Astrocyte (in vitro differentiated cells and primary cell): ENCODE measurements around the gene KCTD10. TPM values are rescaled to one million over a fixed set of nuclear protein-coding genes. Genes with fewer than 3 reads are reported as not detected.
"Not testable (repeated sequence)": the region's sequence is repeated elsewhere in the genome, so short reads cannot be mapped to it uniquely, and the experiment has no call there.

ENCODE experiments used
- DNase-seq: peaks from one replicate; pipeline ENCODE4 v3.0.0-alpha.2; 2010; ENCODE audit warnings: low read depth
- FAIRE-seq: peaks from 2 replicates; lab custom pipeline; 2011; peaks lifted over from hg19 to GRCh38; lab: Jason Lieb, UNC
- H2AFZ ChIP-seq: 2 replicates; pipeline ENCODE4 v1.6.0; 2012; ENCODE audit warnings: low read depth, low read length, inconsistent platforms
- H3K27ac ChIP-seq: 2 replicates; pipeline ENCODE4 v1.5.1; 2011; ENCODE audit warnings: low read depth, low read length, inconsistent platforms
- H3K27me3 ChIP-seq: 2 replicates; pipeline ENCODE4 v1.6.0; 2011; ENCODE audit warnings: low read length, inconsistent platforms; ENCODE audit not compliant: insufficient read depth
- H3K36me3 ChIP-seq: 2 replicates; pipeline ENCODE4 v1.5.1; 2011; ENCODE audit warnings: low read length, inconsistent platforms; ENCODE audit not compliant: insufficient read depth
- H3K4me1 ChIP-seq: 2 replicates; pipeline ENCODE4 v1.5.1; 2011; ENCODE audit warnings: low read length, inconsistent platforms; ENCODE audit not compliant: insufficient read depth
- H3K4me2 ChIP-seq: 2 replicates; pipeline ENCODE4 v1.6.0; 2012; ENCODE audit warnings: low read length, inconsistent platforms
- H3K4me3 ChIP-seq: 2 replicates; pipeline ENCODE4 v1.5.1; 2011; ENCODE audit warnings: low read depth, mild to moderate bottlenecking, low read length, inconsistent platforms; ENCODE audit not compliant: insufficient read depth
- H3K79me2 ChIP-seq: 2 replicates; pipeline ENCODE4 v1.6.0; 2012; ENCODE audit warnings: mild to moderate bottlenecking, low read length, inconsistent platforms; ENCODE audit not compliant: insufficient read depth
- H3K9ac ChIP-seq: 2 replicates; pipeline ENCODE4 v1.6.0; 2012; ENCODE audit warnings: mild to moderate bottlenecking, low read length, inconsistent platforms
- H3K9me3 ChIP-seq: 2 replicates; pipeline ENCODE4 v1.5.1; 2012; ENCODE audit warnings: low read depth, mild to moderate bottlenecking, low read length, inconsistent platforms; ENCODE audit not compliant: insufficient read depth
- H4K20me1 ChIP-seq: 2 replicates; pipeline ENCODE4 v1.6.0; 2012; ENCODE audit warnings: low read length, inconsistent platforms; ENCODE audit not compliant: insufficient read depth
- H3K27ac Mint-ChIP-seq: one replicate; pipeline ENCODE4 v1.8.0; 2021; ENCODE audit warnings: mild to moderate bottlenecking, mixed read lengths; ENCODE audit not compliant: unreplicated experiment
- H3K27me3 Mint-ChIP-seq: one replicate; pipeline ENCODE4 v1.8.0; 2021; ENCODE audit warnings: low read depth, mixed read lengths; ENCODE audit not compliant: unreplicated experiment
- H3K36me3 Mint-ChIP-seq: one replicate; pipeline ENCODE4 v1.8.0; 2021; ENCODE audit warnings: low read depth, mixed read lengths; ENCODE audit not compliant: unreplicated experiment
- H3K4me1 Mint-ChIP-seq: one replicate; pipeline ENCODE4 v1.8.0; 2021; ENCODE audit warnings: low read depth, mixed read lengths; ENCODE audit not compliant: unreplicated experiment
- H3K4me3 Mint-ChIP-seq: one replicate; pipeline ENCODE4 v1.8.0; 2021; ENCODE audit warnings: mild to moderate bottlenecking, moderate library complexity, mixed read lengths; ENCODE audit not compliant: unreplicated experiment
- H3K9me3 Mint-ChIP-seq: one replicate; pipeline ENCODE4 v1.8.0; 2021; ENCODE audit warnings: mild to moderate bottlenecking, mixed read lengths; ENCODE audit not compliant: unreplicated experiment
- EZH2 ChIP-seq: IDR thresholded peaks from 2 replicates; pipeline ENCODE4 v1.6.1; 2012; ENCODE audit warnings: mild to moderate bottlenecking, low read length, inconsistent platforms; ENCODE audit not compliant: insufficient read depth
- total RNA-seq: library from RNA; stranded (reverse); gene quantifications from 2 replicates; pipeline ENCODE4 v1.2.1, GENCODE V29; 2021
- TF ChIP-seq, protein P1 (sequence below): IDR thresholded peaks from 2 replicates; pipeline ENCODE4 v1.5.1; 2011; ENCODE audit warnings: low read depth, mild to moderate bottlenecking, inconsistent platforms, low read length, moderate library complexity; ENCODE audit not compliant: insufficient read depth

KCTD10 gene
- total RNA-seq, 1 donor from 2014 or later = 118 TPM

DNA sequence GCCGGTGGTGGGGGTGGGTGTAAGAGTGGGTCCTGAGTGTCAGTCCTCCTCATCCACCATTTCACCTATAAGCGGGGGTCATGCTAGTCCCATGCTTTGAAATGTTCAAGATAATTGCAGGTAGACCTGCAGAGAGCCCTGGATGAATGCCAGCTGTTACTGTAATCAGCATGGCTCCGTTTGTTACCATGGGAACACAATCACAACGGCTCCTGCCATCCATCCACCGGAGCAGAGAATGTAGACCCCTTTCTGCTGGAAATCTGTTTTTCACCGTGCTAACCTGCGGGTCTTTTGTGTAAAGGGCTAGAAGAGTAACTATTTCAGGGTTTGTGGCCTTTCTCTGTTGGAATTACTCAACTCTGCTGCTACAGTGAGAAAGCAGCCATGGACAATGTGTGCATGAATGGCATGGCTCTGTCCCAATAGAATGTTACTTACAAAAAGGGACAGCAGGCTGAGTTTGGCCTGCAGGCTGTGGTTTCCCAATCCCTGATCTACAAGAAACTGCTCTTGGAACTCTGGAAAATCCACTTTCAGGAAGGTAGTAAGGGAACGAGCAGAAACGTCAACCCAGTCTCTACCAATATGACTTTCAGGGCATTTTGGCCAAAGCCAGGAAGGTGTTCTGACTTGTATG is 36.1 kb downstream of the KCTD10 start:
- Histone ChIP-seq H3K79me2 (no peaks in the 10 kb centered on the region), H2AFZ (no peak overlapping the region), H3K9ac (no peak overlapping the region), H3K9me3 (no peaks in the 10 kb centered on the region), H3K27me3 (no peaks in the 10 kb centered on the region), H3K36me3 (no peaks in the 10 kb centered on the region), H3K4me3 (no peak overlapping the region), H3K4me1 (no peaks in the 10 kb centered on the region), H3K27ac (no peak overlapping the region), H4K20me1 (peaks cover 5% of the 10 kb centered on the region), H3K4me2 (no peak overlapping the region)
- FAIRE-seq (no peak), DNase-seq (no peak)
- Mint-ChIP-seq H3K27ac (no peak overlapping the region), H3K36me3 (peaks cover 23% of the 10 kb centered on the region), H3K4me3 (no peak overlapping the region), H3K9me3 (no peaks in the 10 kb centered on the region), H3K4me1 (peaks cover 8% of the 10 kb centered on the region), H3K27me3 (no peaks in the 10 kb centered on the region)
- TF ChIP-seq, protein P1, sequence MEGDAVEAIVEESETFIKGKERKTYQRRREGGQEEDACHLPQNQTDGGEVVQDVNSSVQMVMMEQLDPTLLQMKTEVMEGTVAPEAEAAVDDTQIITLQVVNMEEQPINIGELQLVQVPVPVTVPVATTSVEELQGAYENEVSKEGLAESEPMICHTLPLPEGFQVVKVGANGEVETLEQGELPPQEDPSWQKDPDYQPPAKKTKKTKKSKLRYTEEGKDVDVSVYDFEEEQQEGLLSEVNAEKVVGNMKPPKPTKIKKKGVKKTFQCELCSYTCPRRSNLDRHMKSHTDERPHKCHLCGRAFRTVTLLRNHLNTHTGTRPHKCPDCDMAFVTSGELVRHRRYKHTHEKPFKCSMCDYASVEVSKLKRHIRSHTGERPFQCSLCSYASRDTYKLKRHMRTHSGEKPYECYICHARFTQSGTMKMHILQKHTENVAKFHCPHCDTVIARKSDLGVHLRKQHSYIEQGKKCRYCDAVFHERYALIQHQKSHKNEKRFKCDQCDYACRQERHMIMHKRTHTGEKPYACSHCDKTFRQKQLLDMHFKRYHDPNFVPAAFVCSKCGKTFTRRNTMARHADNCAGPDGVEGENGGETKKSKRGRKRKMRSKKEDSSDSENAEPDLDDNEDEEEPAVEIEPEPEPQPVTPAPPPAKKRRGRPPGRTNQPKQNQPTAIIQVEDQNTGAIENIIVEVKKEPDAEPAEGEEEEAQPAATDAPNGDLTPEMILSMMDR = no peak
- TF ChIP-seq EZH2 = no peak

DNA sequence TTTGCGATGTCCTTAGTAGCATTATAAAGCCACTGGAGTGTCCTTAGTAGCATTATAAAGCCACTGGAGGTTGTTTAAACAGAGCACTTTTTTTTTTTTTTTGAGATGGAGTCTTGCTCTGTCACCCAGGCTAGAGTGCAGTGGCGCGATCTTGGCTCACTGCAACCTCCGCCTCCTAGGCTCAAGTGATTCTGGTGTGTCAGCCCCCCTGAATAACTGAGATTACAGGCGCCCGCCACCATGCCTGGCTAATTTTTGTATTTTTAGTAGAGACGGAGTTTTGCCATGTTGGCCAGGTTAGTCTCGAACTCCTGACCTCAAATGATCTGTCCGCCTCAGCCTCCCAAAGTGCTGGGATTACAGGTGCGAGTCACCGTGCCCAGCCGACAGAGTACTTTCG is 37.1 kb downstream of the KCTD10 start:
- H3K36me3 Mint-ChIP-seq = peaks cover 17% of the 10 kb centered on the region
- H3K4me3 ChIP-seq, H3K36me3 ChIP-seq, DNase-seq, H3K9me3 Mint-ChIP-seq, H3K4me1 Mint-ChIP-seq, H3K79me2 ChIP-seq, H3K4me3 Mint-ChIP-seq, H3K27me3 ChIP-seq, H3K27me3 Mint-ChIP-seq, H3K4me2 ChIP-seq, H4K20me1 ChIP-seq, H2AFZ ChIP-seq, H3K27ac ChIP-seq, H3K4me1 ChIP-seq, H3K27ac Mint-ChIP-seq, FAIRE-seq, H3K9me3 ChIP-seq, H3K9ac ChIP-seq: not testable (repeated sequence)

DNA sequence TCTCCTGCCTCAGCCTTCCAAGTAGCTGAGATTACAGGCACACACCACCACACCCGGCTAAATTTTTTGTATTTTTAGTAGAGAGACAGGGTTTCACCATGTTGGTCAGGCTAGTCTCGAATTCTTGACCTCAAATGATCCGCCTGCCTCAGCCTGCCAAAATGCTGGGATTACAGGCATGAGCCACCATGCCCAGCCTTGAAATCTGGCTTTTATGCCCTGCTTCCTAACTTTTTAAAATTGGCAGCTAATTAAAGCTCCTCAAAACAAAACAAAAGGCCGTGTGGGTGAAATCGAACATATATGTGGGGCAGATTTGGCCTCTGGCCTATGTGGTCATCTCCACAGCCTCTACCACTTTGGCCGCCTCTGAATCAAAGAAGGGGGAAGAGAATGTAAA is 37.9 kb downstream of the KCTD10 start:
- FAIRE-seq (no peak), DNase-seq (no peak)
- Histone ChIP-seq H3K27ac (no peak overlapping the region), H4K20me1 (no peaks in the 10 kb centered on the region), H3K79me2 (no peaks in the 10 kb centered on the region), H3K4me2 (no peak overlapping the region), H3K9ac (no peak overlapping the region), H2AFZ (no peak overlapping the region), H3K4me3 (no peak overlapping the region), H3K36me3 (no peaks in the 10 kb centered on the region), H3K4me1 (no peaks in the 10 kb centered on the region), H3K27me3 (no peaks in the 10 kb centered on the region), H3K9me3 (no peaks in the 10 kb centered on the region)
- Mint-ChIP-seq H3K4me1 (peaks cover 3% of the 10 kb centered on the region), H3K4me3 (no peak overlapping the region), H3K27ac (no peak overlapping the region), H3K36me3 (peaks cover 13% of the 10 kb centered on the region), H3K9me3 (no peaks in the 10 kb centered on the region), H3K27me3 (no peaks in the 10 kb centered on the region)
- TF ChIP-seq, protein P1 = no peak
- no peak for TF ChIP-seq EZH2
